K562 (cell line): ENCODE results near the gene ACTN4. TPM values are rescaled to one million over a fixed set of nuclear protein-coding genes. Genes with fewer than 3 reads are reported as not detected.

Experiments
- CBX2 ChIP-seq: fragments of 200-600 bp; sonication (generic); IDR thresholded peaks from one replicate; pipeline ENCODE4 v1.6.1; 2012; ENCODE audit warnings: mild to moderate bottlenecking, low read length, inconsistent platforms; ENCODE audit not compliant: insufficient read depth, poor library complexity, severe bottlenecking
- HLTF ChIP-seq: fragments of 450-650 bp; IDR thresholded peaks from 2 replicates; pipeline ENCODE4 v1.6.1; 2016
- NCOA1 ChIP-seq: fragments of 450-650 bp; IDR thresholded peaks from 2 replicates; pipeline ENCODE4 v1.6.1; 2016; ENCODE audit warnings: low read depth
- SP1 ChIP-seq: sonication (generic); formaldehyde crosslinking; IDR thresholded peaks from 2 replicates; pipeline ENCODE4 v1.8.1; 2022; ENCODE audit warnings: mild to moderate bottlenecking, missing genetic modification reagents
- polyA plus RNA-seq, 8 experiments: library from polyadenylated mRNA; depleted of rRNA in 4 of 8; stranded (reverse) in 5 of 8; unstranded in 3 of 8; fragments of >200 nt; fragmentation: Nextera tagmentation in 2 of 8; fragmentation: Illumina TruSeq in 1 of 8; extraction: Ambion mirVana in 2 of 8; extraction: Trizol in 1 of 8; gene quantifications; 2 replicates each; pipeline versions ENCODE4 v1.2.1 to v1.2.3, GENCODE V29; 2011 to 2014; ENCODE audit warnings: inconsistent platforms in 1 of 8, missing spikeins in 1 of 8
- total RNA-seq, 7 experiments: library from RNA; depleted of rRNA in 6 of 7; stranded (reverse); fragments of >200 nt in 6 of 7; fragmentation: Illumina TruSeq in 2 of 7; extraction: Trizol in 2 of 7; gene quantifications; 2 replicates each; pipeline versions ENCODE4 v1.2.1 to v1.2.3, GENCODE V29; 2011 to 2021; ENCODE audit warnings: low replicate concordance in 1 of 7
- TF ChIP-seq, protein P1 (sequence below): fragments of 450-650 bp; IDR thresholded peaks from 2 replicates; pipeline ENCODE4 v1.6.1; 2016; ENCODE audit warnings: low read depth

The ACTN4 gene
- total and polyA plus RNA-seq, 9 of the 15 experiments (the other 6 are each of a cell fraction or from before 2014, with no cell fraction given): 3.1 to 385 (median 125) TPM

- TF ChIP-seq, protein P1, sequence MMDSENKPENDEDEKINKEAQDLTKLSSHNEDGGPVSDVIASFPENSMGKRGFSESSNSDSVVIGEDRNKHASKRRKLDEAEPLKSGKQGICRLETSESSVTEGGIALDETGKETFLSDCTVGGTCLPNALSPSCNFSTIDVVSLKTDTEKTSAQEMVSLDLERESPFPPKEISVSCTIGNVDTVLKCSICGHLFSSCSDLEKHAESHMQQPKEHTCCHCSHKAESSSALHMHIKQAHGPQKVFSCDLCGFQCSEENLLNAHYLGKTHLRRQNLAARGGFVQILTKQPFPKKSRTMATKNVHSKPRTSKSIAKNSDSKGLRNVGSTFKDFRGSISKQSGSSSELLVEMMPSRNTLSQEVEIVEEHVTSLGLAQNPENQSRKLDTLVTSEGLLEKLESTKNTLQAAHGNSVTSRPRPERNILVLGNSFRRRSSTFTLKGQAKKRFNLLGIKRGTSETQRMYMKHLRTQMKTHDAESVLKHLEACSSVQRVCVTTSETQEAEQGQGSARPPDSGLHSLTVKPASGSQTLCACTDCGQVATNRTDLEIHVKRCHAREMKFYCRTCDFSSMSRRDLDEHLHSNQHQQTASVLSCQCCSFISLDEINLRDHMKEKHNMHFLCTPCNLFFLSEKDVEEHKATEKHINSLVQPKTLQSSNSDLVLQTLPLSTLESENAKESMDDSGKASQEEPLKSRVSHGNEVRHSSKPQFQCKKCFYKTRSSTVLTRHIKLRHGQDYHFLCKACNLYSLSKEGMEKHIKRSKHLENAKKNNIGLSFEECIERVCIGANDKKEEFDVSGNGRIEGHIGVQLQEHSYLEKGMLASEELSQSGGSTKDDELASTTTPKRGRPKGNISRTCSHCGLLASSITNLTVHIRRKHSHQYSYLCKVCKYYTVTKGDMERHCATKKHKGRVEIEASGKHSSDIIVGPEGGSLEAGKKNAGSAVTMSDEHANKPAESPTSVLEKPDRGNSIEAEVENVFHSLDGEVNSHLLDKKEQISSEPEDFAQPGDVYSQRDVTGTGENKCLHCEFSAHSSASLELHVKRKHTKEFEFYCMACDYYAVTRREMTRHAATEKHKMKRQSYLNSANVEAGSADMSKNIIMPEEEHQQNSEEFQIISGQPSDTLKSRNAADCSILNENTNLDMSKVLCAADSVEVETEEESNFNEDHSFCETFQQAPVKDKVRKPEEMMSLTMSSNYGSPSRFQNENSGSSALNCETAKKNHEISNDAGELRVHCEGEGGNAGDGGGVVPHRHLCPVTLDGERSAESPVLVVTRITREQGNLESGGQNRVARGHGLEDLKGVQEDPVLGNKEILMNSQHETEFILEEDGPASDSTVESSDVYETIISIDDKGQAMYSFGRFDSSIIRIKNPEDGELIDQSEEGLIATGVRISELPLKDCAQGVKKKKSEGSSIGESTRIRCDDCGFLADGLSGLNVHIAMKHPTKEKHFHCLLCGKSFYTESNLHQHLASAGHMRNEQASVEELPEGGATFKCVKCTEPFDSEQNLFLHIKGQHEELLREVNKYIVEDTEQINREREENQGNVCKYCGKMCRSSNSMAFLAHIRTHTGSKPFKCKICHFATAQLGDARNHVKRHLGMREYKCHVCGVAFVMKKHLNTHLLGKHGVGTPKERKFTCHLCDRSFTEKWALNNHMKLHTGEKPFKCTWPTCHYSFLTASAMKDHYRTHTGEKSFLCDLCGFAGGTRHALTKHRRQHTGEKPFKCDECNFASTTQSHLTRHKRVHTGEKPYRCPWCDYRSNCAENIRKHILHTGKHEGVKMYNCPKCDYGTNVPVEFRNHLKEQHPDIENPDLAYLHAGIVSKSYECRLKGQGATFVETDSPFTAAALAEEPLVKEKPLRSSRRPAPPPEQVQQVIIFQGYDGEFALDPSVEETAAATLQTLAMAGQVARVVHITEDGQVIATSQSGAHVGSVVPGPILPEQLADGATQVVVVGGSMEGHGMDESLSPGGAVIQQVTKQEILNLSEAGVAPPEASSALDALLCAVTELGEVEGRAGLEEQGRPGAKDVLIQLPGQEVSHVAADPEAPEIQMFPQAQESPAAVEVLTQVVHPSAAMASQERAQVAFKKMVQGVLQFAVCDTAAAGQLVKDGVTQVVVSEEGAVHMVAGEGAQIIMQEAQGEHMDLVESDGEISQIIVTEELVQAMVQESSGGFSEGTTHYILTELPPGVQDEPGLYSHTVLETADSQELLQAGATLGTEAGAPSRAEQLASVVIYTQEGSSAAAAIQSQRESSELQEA: no peak
- 0 out of 2 replicates have a peak, but pooled peaks have one; percentile 6 for TF ChIP-seq NCOA1
- peak; percentile 38; the same call in 1 of the 2 replicates for TF ChIP-seq SP1 (CRISPR knock-in tag)
- TF ChIP-seq CBX2: no peak
- 0 out of 2 replicates have a peak, but pooled peaks have one; percentile 29 for TF ChIP-seq HLTF
- TF ChIP-seq, all 486 proteins: peak for 16
Observed at GRCh38 chr19:38619361-38620174, 27.9 kb upstream of the ACTN4 start (continued).
